ENCODE data around the gene TMEM212. TPM values are rescaled to one million over a fixed set of nuclear protein-coding genes. Genes with fewer than 3 reads are reported as not detected.

Gene TMEM212
- total and polyA plus RNA-seq, 2 of the 13 experiments (the other 11 are each of a cell fraction or from before 2014, with no cell fraction given): not detected

- TF ChIP-seq ZNF609 (CRISPR knock-in tag; IDR thresholded peaks at IDR 0.05; ENCODE audit: borderline replicate concordance): 0 out of 2 replicates have a peak, but pooled peaks have one; percentile 48
- no peak for TF ChIP-seq ARID5B (CRISPR knock-in tag; IDR thresholded peaks at IDR 0.05)
- TF ChIP-seq MIXL1 (CRISPR knock-in tag; IDR thresholded peaks at IDR 0.05): peak; percentile 79
- no peak for TF ChIP-seq HINFP (CRISPR knock-in tag; IDR thresholded peaks at IDR 0.05; ENCODE audit: low read depth)
- no peak for TF ChIP-seq ZNF138 (CRISPR knock-in tag; IDR thresholded peaks at IDR 0.05; ENCODE audit: low read depth)
- TF ChIP-seq PLRG1 (conservative IDR thresholded peaks at IDR 0.05): no peak
- no peak for TF ChIP-seq AGO2 (optimal IDR thresholded peaks at IDR 0.05; ENCODE audit: low read depth, low read length)
- TF ChIP-seq MXD1 (CRISPR knock-in tag; IDR thresholded peaks at IDR 0.05): no peak
- no peak for TF ChIP-seq CHCHD3 (CRISPR knock-in tag; IDR thresholded peaks at IDR 0.05)
- TF ChIP-seq SOX5 (CRISPR knock-in tag; IDR thresholded peaks at IDR 0.05; ENCODE audit: borderline replicate concordance): peak; percentile 69; the same call in 1 of the 2 replicates
- TF ChIP-seq AHDC1 (CRISPR knock-in tag; IDR thresholded peaks at IDR 0.05; ENCODE audit: borderline replicate concordance): no peak
- TF ChIP-seq YEATS4 (CRISPR knock-in tag; IDR thresholded peaks at IDR 0.05; ENCODE audit: borderline replicate concordance): no peak
- no peak for TF ChIP-seq ZNF382 (CRISPR knock-in tag; IDR thresholded peaks at IDR 0.05; ENCODE audit: borderline replicate concordance)
- no peak for TF ChIP-seq ZNF33B (CRISPR knock-in tag; IDR thresholded peaks at IDR 0.05)
Observed at GRCh38 chr3:171807806-171808205, 35.3 kb upstream of the TMEM212 start (continued).

Measured in HepG2 (cell line).